Skeletal muscle tissue (tissue), 4 donors: Measurements from ENCODE around the gene GCA. TPM values are rescaled to one million over a fixed set of nuclear protein-coding genes. Genes with fewer than 3 reads are reported as not detected.
A peak's percentile ranks its signal among the peaks of the same experiment; 100 is the strongest.

Source experiments
- H3K27ac ChIP-seq: one replicate; pipeline ENCODE4 v1.7.0; 2013; ENCODE audit warnings: mild to moderate bottlenecking, low read depth, low read length, inconsistent platforms
- H3K27me3 ChIP-seq, 3 donors: one replicate each; pipeline ENCODE4 v1.7.0; 2013; ENCODE audit warnings: low read length in 3 of 3; ENCODE audit not compliant: control insufficient read depth in 3 of 3, insufficient read depth in 3 of 3
- H3K36me3 ChIP-seq, 3 donors: one replicate each; pipeline ENCODE4 v1.7.0; 2013; ENCODE audit warnings: low read length in 3 of 3; ENCODE audit not compliant: control insufficient read depth in 3 of 3, insufficient read depth in 3 of 3
- H3K4me1 ChIP-seq, 3 donors: one replicate each; pipeline ENCODE4 v1.7.0; 2013; ENCODE audit warnings: low read length in 3 of 3, mild to moderate bottlenecking in 3 of 3; ENCODE audit not compliant: control insufficient read depth in 3 of 3, insufficient read depth in 3 of 3
- H3K4me3 ChIP-seq, 3 donors: one replicate each; pipeline ENCODE4 v1.7.0; 2013; ENCODE audit warnings: low read length in 3 of 3
- H3K9ac ChIP-seq, 3 donors: one replicate each; pipeline ENCODE4 v1.7.0; 2013; ENCODE audit warnings: low read length in 3 of 3, mild to moderate bottlenecking in 3 of 3, moderate library complexity in 2 of 3, low read depth in 1 of 3
- H3K9me3 ChIP-seq, 3 donors: one replicate each; pipeline ENCODE4 v1.7.0; 2013; ENCODE audit warnings: low read length in 3 of 3; ENCODE audit not compliant: control insufficient read depth in 3 of 3
- total RNA-seq: library from RNA; depleted of rRNA; stranded (reverse); fragments of >200 nt; gene quantifications from one replicate; pipeline ENCODE4 v1.2.3, GENCODE V29; 2014
- donor health status: Osteomylitis.

Gene GCA
- total RNA-seq, 1 donor from 2014 or later: 20.4 TPM

DNA sequence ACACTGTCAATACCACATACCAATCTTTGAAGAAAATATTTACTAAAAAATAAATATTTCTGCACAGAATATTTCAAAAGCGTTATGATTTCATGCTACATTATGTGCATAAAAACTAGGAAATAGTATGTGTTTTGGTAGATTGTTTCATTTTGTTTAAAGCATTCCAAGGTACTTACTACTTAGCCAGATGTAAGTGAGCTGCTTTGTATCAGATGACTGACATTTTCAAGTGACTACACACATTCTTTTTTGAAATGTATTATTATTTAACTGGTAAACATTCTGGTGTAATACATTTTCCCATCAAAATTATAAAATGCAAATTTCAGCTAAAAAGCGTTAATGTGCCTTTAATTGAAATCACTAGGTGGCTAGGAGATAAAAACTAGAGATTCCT, 21.5 kb downstream of the GCA start:
- H3K27ac ChIP-seq: no peak overlapping the region
- no peaks in the 10 kb centered on the region for H3K36me3 ChIP-seq
- H3K4me1 ChIP-seq: no peaks in the 10 kb centered on the region
- no peak overlapping the region for H3K9ac ChIP-seq
- H3K4me3 ChIP-seq: no peak overlapping the region
- H3K27me3 ChIP-seq: no peaks in the 10 kb centered on the region
- H3K9me3 ChIP-seq: no peaks in the 10 kb centered on the region

DNA sequence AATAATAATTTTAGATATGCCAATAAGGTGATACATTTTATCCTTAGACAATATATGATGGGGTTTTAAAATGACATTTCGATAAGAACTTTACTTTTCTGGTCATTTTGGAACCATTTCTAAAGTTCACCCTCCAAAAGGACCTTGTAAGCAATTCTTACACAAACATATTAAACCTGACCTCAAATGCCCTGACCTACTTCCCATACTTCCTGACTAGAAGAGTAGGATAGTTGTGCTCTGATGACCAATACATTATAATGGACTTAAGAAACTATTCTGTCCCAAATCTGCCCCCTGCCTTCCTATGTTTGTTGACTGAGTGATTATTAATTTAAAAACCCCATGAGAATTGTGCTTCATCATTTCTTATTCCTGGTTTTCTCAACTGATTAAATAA, 24.6 kb downstream of the GCA start:
- no peak overlapping the region for H3K4me3 ChIP-seq
- no peaks in the 10 kb centered on the region for H3K36me3 ChIP-seq
- H3K9me3 ChIP-seq: no peaks in the 10 kb centered on the region
- H3K27me3 ChIP-seq: no peaks in the 10 kb centered on the region
- H3K9ac ChIP-seq: no peak overlapping the region
- no peak overlapping the region for H3K27ac ChIP-seq
- no peaks in the 10 kb centered on the region for H3K4me1 ChIP-seq

DNA sequence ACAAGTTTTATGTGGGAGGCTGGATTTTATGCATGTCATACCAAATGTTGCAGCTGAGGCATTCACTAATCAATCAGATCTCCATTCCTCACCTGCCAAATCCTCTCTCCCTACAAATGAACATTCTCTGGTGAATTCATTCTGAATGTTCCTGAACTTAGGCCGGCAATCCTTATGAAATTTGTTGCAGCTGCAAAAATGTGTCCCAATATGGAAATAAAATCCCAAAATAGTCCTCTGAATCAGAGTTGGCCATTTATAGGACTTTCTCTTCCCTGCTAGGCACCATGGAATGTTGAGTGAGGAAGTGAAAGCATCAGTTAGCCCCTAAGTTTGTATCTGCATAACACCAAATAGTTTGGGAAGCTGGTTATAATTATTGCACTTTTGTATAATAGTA, 25.6 kb downstream of the GCA start:
- no peaks in the 10 kb centered on the region for H3K9me3 ChIP-seq
- no peak overlapping the region for H3K4me3 ChIP-seq
- H3K4me1 ChIP-seq: no peaks in the 10 kb centered on the region
- H3K9ac ChIP-seq: no peak overlapping the region
- H3K27ac ChIP-seq: peak overlapping the region; percentile 27
- H3K36me3 ChIP-seq: no peaks in the 10 kb centered on the region
- no peaks in the 10 kb centered on the region for H3K27me3 ChIP-seq

DNA sequence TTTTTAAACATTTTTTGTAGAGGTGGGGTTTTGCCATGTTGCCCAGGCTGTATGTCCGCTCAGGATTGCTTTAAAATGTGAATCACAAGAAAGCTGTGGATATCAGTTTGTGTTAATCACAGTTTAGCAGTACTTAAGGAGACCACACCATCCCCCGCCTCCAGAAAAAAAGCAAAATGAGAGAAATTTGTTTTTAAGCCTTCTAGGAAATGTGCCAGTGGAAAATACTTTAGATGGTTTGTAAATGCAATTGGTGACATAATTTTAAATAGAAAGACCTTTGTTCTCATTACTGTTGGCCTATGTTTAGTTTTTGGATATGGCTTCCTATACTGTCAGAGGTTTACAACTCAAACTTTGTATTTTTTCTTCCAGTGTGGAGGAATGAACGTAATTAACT, 27.0 kb downstream of the GCA start:
- H3K36me3 ChIP-seq: no peaks in the 10 kb centered on the region
- H3K4me1 ChIP-seq: no peaks in the 10 kb centered on the region
- no peaks in the 10 kb centered on the region for H3K27me3 ChIP-seq
- no peaks in the 10 kb centered on the region for H3K9me3 ChIP-seq
- no peak overlapping the region for H3K4me3 ChIP-seq
- no peak overlapping the region for H3K9ac ChIP-seq
- no peak overlapping the region for H3K27ac ChIP-seq

DNA sequence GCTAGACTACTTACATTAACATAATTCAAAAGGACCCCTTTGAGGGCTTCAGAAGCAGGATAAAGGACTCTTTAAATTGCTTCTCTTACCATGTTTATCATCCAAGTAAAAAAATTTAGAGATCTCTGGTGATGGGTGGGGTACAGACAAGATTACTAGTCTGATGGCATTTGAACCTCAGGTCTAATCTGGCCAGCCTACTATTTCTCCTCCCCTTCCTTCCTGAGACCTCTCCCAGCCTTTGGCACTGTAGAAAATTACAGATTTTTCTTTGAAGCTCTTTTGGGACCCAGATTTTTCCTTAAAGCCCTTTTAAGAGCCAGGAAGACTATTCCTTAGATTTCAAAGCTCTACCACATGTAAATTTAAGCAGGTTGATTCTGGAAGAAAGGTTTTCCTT, 28.9 kb downstream of the GCA start:
- Histone ChIP-seq H3K9me3 (no peaks in the 10 kb centered on the region), H3K27ac (no peak overlapping the region), H3K4me3 (no peak overlapping the region), H3K9ac (no peak overlapping the region), H3K4me1 (no peaks in the 10 kb centered on the region), H3K27me3 (no peaks in the 10 kb centered on the region), H3K36me3 (no peaks in the 10 kb centered on the region)

DNA sequence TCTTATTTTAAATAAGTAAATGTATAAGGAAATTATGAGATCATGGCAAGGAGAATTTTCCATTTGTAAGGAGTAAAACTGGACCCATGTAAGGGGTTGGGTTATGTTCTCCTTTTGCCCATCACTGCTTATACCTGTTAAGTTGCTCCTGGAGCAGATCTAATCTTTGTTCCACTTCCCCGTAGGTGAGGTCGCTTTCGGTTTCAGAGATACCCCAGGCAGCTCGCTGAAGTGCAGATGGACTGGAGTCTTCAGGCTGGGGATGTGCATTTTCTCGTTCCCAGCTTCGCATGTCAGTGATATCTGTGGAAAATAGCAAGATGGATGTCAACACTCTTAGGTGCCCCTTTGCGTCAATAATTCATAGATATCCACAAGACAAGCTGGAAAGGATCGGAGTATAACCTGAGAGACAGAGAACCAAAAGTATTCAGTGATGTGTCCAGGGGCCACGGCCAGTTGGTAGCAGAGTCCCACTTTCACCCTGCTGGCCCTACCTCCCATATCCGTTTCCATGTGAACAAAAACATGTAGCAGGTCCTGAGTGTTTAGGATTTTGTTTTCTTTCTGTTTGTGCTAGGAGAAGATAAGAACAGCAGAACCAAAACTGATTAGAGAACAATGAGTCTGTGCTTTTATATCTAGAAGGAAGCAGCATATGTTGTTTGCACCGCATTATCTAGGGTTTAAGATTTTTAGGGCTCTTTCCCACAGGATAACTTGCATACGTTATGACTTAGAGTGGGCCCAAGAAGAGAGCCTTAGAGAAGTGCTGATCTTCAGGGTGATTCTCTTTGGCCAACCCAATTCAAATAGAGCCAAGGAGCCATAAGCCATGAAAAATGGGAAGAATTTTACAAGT, 36.0 kb downstream of the GCA start:
- no peaks in the 10 kb centered on the region for H3K9me3 ChIP-seq
- H3K4me1 ChIP-seq: no peaks in the 10 kb centered on the region
- no peaks in the 10 kb centered on the region for H3K36me3 ChIP-seq
- no peak overlapping the region for H3K4me3 ChIP-seq
- H3K9ac ChIP-seq: no peak overlapping the region
- H3K27ac ChIP-seq: no peak overlapping the region
- H3K27me3 ChIP-seq: no peaks in the 10 kb centered on the region

DNA sequence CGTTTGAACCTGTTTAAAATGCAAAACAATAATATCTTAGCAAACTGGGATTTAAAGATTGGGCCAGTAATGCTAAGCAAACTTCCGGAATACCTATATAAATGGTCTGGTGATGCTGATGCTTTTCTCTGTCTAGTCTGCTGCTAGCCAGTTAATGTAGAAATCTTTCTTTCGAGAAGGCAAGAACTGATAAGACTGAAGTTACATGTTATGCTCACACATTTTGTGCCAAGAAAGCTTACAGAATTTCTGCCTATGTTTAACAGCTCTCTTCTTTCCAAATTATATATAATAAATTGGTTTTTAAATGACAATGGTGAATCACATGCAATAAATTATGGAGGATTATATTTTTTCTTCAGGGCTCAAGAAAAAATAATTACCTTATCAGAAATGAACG, 37.9 kb downstream of the GCA start:
- Histone ChIP-seq H3K9me3 (no peaks in the 10 kb centered on the region), H3K9ac (no peak overlapping the region), H3K36me3 (no peaks in the 10 kb centered on the region), H3K4me1 (no peaks in the 10 kb centered on the region), H3K4me3 (no peak overlapping the region), H3K27me3 (no peaks in the 10 kb centered on the region), H3K27ac (no peak overlapping the region)

DNA sequence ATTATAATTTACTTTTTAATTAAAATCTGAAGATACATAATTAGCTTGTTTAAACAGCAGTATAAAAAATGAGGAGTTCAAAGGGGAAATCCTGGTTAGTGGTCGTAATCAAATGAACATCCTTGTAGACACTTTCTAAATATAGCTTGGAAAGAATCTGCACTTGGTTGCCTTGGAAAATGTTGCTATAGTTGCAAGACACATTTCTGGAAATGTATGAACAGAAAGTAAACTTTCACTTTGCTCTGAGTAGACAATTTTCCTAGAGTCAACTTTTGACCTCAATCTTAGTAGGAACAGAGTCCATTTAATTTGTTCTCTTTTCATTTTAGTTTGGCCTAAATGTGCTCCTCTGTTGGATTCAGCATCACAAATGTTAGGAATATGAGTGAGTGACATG, 38.3 kb downstream of the GCA start:
- Histone ChIP-seq H3K9ac (no peak overlapping the region), H3K27me3 (no peaks in the 10 kb centered on the region), H3K36me3 (no peaks in the 10 kb centered on the region), H3K4me1 (no peaks in the 10 kb centered on the region), H3K27ac (no peak overlapping the region), H3K4me3 (no peak overlapping the region), H3K9me3 (no peaks in the 10 kb centered on the region)

DNA sequence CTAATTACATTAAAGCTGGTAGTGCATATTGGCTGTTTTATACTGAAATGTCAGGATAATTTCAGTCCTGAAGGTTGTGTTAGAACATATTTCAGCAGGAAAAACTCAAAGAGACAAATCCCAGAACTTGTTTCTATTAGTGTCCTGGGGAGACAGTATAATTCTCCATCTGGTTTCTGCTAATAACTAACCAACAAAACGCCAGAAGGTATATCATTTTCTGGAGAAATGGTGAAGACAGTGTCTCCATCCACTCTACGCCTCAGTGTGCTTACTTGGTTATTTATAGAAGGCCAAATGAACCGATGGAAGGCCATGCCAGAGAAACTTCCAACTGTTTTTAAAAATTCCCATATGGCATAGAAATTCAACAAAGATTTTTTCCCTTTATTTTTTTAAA, 41.6 kb downstream of the GCA start:
- H3K27ac ChIP-seq: no peak overlapping the region
- H3K9me3 ChIP-seq: no peaks in the 10 kb centered on the region
- no peaks in the 10 kb centered on the region for H3K27me3 ChIP-seq
- H3K4me1 ChIP-seq: no peaks in the 10 kb centered on the region
- no peaks in the 10 kb centered on the region for H3K36me3 ChIP-seq
- H3K4me3 ChIP-seq: no peak overlapping the region
- H3K9ac ChIP-seq: no peak overlapping the region

DNA sequence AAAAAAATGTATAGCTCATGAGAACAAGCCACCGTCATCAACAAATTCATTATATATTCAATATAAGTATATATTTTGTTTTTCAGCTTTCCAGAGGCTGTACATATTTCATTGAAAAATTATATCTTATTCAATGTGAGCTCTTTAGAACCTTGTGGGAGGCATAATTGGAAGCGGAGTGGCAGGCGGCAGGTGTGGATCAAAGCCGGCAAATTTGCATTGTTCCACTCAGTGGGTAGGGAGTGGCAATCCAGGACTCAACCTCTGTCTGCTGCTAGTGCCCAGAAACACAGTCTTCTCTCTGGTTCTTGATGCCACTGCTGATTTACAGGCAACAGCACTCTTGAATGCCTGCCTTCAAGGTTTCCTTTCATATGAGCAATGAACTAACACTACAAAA, 46.9 kb downstream of the GCA start:
- H3K4me3 ChIP-seq: no peak overlapping the region

More for the DNA sequence above, 46.9 kb downstream of the GCA start:
- Histone ChIP-seq H3K27me3 (no peaks in the 10 kb centered on the region), H3K36me3 (no peaks in the 10 kb centered on the region), H3K9ac (no peak overlapping the region), H3K4me1 (no peaks in the 10 kb centered on the region), H3K9me3 (no peaks in the 10 kb centered on the region), H3K27ac (no peak overlapping the region)
